ENCODE measurements around the gene TMCC1. TPM values are rescaled to one million over a fixed set of nuclear protein-coding genes. Genes with fewer than 3 reads are reported as not detected.
"Not testable (repeated sequence)": the region's sequence is repeated elsewhere in the genome, so short reads cannot be mapped to it uniquely, and the experiment has no call there.

The TMCC1 gene
- total and polyA plus RNA-seq, 11 donors = 9.6 to 38.3 (median 22.6) TPM

DNA sequence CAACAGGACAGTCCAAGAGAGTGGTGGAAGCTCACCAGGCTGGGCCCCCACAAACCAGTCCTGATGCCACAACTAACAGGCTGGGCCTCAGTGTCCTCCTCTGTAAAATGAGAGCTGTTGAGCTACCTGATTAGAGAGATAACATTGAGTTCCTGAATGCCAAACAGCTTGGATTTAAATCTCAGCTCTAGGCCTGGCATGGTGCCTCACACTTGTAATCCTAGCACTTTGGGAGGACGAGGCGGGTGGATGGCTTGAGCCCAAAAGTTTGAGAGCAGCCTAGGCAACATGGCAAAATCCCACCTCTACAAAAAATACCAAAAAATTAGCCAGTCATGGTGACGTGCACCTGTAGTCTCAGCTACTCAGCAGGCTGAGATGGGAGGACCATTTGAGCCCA lies 20.1 kb upstream of the TMCC1 start:
- intact Hi-C loops (cut with DNase I) = no loop called here
- TF ChIP-seq CTCF (IDR thresholded peaks at IDR 0.05) (no peak), POLR2A (IDR thresholded peaks at IDR 0.05) (no peak)
- no peak for ATAC-seq
- H3K4me3 ChIP-seq = no peak overlapping the region
- no peak for DNase-seq
- 72 to 77% (median 75%) methylated on average over 3 of the region's 3 CpGs for WGBS, 4 donors
- peaks cover 3 to 37% (median 20%) of the 10 kb centered on the region in 12 donors for H3K9me3 ChIP-seq
- H3K27ac ChIP-seq = no peak overlapping the region
- no peaks in the 10 kb centered on the region for H3K27me3 ChIP-seq
- H3K4me1 ChIP-seq = peaks cover 0 to 10% (median 0%) of the 10 kb centered on the region in 12 donors
- H3K36me3 ChIP-seq = no peaks in the 10 kb centered on the region

DNA sequence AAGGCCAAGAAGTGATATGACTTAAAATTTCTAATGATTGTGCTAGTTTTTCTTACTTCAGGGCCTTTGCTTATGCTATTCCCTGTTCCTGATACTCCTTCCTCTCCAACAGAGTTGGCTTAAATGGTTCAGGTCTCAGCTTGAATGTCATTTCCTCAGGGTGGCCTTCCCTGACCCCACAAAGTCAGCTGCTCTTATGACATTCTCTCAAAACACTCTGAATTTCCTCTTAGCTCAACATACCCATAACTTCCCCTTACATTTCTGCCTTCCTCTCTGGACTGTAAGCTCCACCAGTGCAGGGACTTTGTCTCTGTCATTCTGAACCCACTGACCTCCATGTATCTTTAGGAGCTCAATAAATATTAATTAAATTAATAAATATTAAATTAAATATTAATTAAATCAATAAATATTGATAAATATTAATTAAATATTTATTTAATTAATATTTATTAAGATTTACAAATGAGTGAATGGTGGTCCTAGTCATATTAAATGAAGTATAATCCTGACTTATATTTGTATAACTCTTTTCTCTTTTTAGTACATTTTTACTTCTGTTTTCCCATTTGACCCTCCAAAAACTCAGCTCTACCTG lies 17.9 kb upstream of the TMCC1 start:
- H3K4me1 ChIP-seq = peaks cover 0 to 10% (median 0%) of the 10 kb centered on the region in 12 donors
- intact Hi-C loops (cut with DNase I) = no loop called here
- H3K4me3 ChIP-seq = no peak overlapping the region
- TF ChIP-seq CTCF (IDR thresholded peaks at IDR 0.05) (no peak), POLR2A (IDR thresholded peaks at IDR 0.05) (no peak)
- no peaks in the 10 kb centered on the region for H3K36me3 ChIP-seq
- H3K27me3 ChIP-seq = no peaks in the 10 kb centered on the region
- DNase-seq (no peak), ATAC-seq (peak in 3 of 4 donors; percentile 38 to 81 (median 78))
- H3K9me3 ChIP-seq = peaks cover 0 to 21% (median 8%) of the 10 kb centered on the region in 12 donors
- H3K27ac ChIP-seq = peak overlapping the region in 1 of 12 donors; percentile 83

DNA sequence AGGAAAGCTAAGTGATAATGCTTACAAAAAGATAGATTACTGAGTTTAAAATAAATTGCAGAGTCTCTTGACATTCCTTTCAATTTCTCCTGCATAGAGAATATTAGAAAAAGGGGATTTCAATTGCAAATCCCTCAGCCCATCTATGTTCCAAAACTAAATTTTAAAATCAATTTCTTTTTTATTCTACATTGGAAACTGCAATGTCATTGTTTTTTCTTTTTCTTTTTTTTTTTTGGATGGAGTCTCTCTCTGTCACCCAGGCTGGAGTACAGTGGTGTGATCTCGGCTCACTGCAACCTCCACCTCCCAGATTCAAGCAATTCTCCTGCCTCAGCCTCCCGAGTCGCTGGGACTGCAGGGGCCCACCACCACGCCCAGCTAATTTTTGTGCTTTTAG lies 15.7 kb upstream of the TMCC1 start:
- Histone ChIP-seq H3K4me1 (peaks cover 0 to 10% (median 0%) of the 10 kb centered on the region in 12 donors), H3K9me3 (peaks cover 0 to 27% (median 13%) of the 10 kb centered on the region in 12 donors)
- ATAC-seq; H3K27me3 ChIP-seq; DNase-seq; intact Hi-C loops (cut with DNase I); H3K4me3 ChIP-seq; H3K27ac ChIP-seq; H3K36me3 ChIP-seq: not testable (repeated sequence)
- 96% methylated on average over 4 of the region's 4 CpGs for WGBS, 4 donors

GRCh38 chr3:129908417-129908816 lies 14.9 kb upstream of the TMCC1 start:
- no peak for TF ChIP-seq CTCF (IDR thresholded peaks at IDR 0.05)
- no peak for TF ChIP-seq POLR2A (IDR thresholded peaks at IDR 0.05)
- H3K4me3 ChIP-seq = no peak overlapping the region
- peaks cover 0 to 31% (median 13%) of the 10 kb centered on the region in 12 donors for H3K9me3 ChIP-seq
- DNase-seq (no peak), ATAC-seq (no peak)
- H3K4me1 ChIP-seq = peaks cover 0 to 10% (median 0%) of the 10 kb centered on the region in 12 donors
- no peaks in the 10 kb centered on the region for H3K27me3 ChIP-seq
- H3K27ac ChIP-seq = no peak overlapping the region
- WGBS, 4 donors = 75 to 94% (median 89%) methylated on average over 1 of the region's 1 CpG
- intact Hi-C loops (cut with DNase I) = no loop called here
- peaks cover 0 to 7% (median 0%) of the 10 kb centered on the region in 9 donors for H3K36me3 ChIP-seq

- H3K4me1 ChIP-seq; ATAC-seq; DNase-seq; H3K27ac ChIP-seq; H3K36me3 ChIP-seq; H3K4me3 ChIP-seq; H3K27me3 ChIP-seq; intact Hi-C loops (cut with DNase I): not testable (repeated sequence)
- peaks cover 0 to 24% (median 5%) of the 10 kb centered on the region in 12 donors for H3K9me3 ChIP-seq
- WGBS, 4 donors = 94 to 99% (median 97%) methylated on average over 4 of the region's 4 CpGs
Measured at GRCh38 chr3:129901272-129901671, 7.8 kb upstream of the TMCC1 start.
